ENCODE measurements around the gene ZER1.
A peak's percentile ranks its signal among the peaks of the same experiment; 100 is the strongest.
"Not testable (repeated sequence)": the region's sequence is repeated elsewhere in the genome, so short reads cannot be mapped to it uniquely, and the experiment has no call there.

The ZER1 gene

GRCh38 chr9:128696923-128697707 is 74.6 kb downstream of the ZER1 start:
- no peak for DNase-seq (ENCODE audit: low read depth in 1 of 2, low spot score in 1 of 2)

GRCh38 chr9:128694344-128694743 is 77.4 kb downstream of the ZER1 start:
- DNase-seq (ENCODE audit: low read depth in 1 of 2, low spot score in 1 of 2), result no peak

- not testable (repeated sequence) for DNase-seq (ENCODE audit: low read depth in 1 of 2, low spot score in 1 of 2)
Observed at GRCh38 chr9:128693738-128694137, 78.0 kb downstream of the ZER1 start.

- DNase-seq (ENCODE audit: low read depth in 1 of 2, low spot score in 1 of 2), result no peak
Observed at GRCh38 chr9:128690684-128691034, 81.1 kb downstream of the ZER1 start.

GRCh38 chr9:128689820-128690683 is 81.7 kb downstream of the ZER1 start:
- DNase-seq (ENCODE audit: low read depth in 1 of 2, low spot score in 1 of 2), result peak in 1 of 2 donors; percentile 45

GRCh38 chr9:128689293-128689774 is 82.4 kb downstream of the ZER1 start:
- DNase-seq (ENCODE audit: low read depth in 1 of 2, low spot score in 1 of 2), result peak; percentile 38 to 46

GRCh38 chr9:128688501-128689292 is 83.0 kb downstream of the ZER1 start, which contains the start of gene SET:
Gene SET (plus strand): TSS chr9:128689222. CDS start chr9:128689583, 361 bp downstream.
- DNase-seq (ENCODE audit: low read depth in 1 of 2, low spot score in 1 of 2), result peak; percentile 87 to 91

- DNase-seq (ENCODE audit: low read depth in 1 of 2, low spot score in 1 of 2), result no peak
Observed at GRCh38 chr9:128687453-128687852, 84.3 kb downstream of the ZER1 start.

- DNase-seq (ENCODE audit: low read depth in 1 of 2, low spot score in 1 of 2), result peak in 1 of 2 donors; percentile 25
Observed at GRCh38 chr9:128685636-128686489, 85.9 kb downstream of the ZER1 start.

GRCh38 chr9:128684325-128685199 is 87.2 kb downstream of the ZER1 start:
- peak; percentile 42 to 48 for DNase-seq (ENCODE audit: low read depth in 1 of 2, low spot score in 1 of 2)

GRCh38 chr9:128684065-128684324 is 87.7 kb downstream of the ZER1 start:
- no peak for DNase-seq (ENCODE audit: low read depth in 1 of 2, low spot score in 1 of 2)

GRCh38 chr9:128683340-128684064 is 88.2 kb downstream of the ZER1 start:
- no peak for DNase-seq (ENCODE audit: low read depth in 1 of 2, low spot score in 1 of 2)

All from stimulated activated CD4-positive, alpha-beta T cell treated with anti-CD3 and anti-CD28 coated beads, Interleukin-15, amount 100 ng/mL, for 1 hour (primary cell).